GM12892 (cell line): ENCODE data around the gene KCNJ6.

Experiments used
- POLR2A ChIP-seq: IDR thresholded peaks from 2 replicates; pipeline ENCODE4 v1.6.1; 2011; ENCODE audit warnings: low read depth, low read length, control low read depth
- POLR2AphosphoS5 ChIP-seq: IDR thresholded peaks from 2 replicates; pipeline ENCODE4 v1.6.1; 2011; ENCODE audit warnings: low read depth, low read length, control low read depth
- TAF1 ChIP-seq: IDR thresholded peaks from 2 replicates; pipeline ENCODE4 v1.6.1; 2011; ENCODE audit warnings: low read depth, mild to moderate bottlenecking, control low read depth, low read length, borderline replicate concordance

- TF ChIP-seq POLR2AphosphoS5 (no peak), TAF1 (no peak), POLR2A (no peak)
Measured at GRCh38 chr21:37896788-37897187, 19.5 kb downstream of the KCNJ6 start.
